T-helper 1 cell treated with Interleukin-12 subunit alpha and Interleukin-12 subunit beta and Interleukin-4 antibody, amounts not matched to agents 30 μg/mL and 1 μg/mL, for 36 hours (primary cell): ENCODE data around the gene RIN1.
"Not testable (repeated sequence)": the region's sequence is repeated elsewhere in the genome, so short reads cannot be mapped to it uniquely, and the experiment has no call there.

Experiments used
- H3K27ac Mint-ChIP-seq: one replicate; pipeline ENCODE4 v1.8.0; 2021; ENCODE audit warnings: mild to moderate bottlenecking, mixed read lengths
- H3K27me3 Mint-ChIP-seq: one replicate; pipeline ENCODE4 v1.8.0; 2021; ENCODE audit warnings: low read depth, mixed read lengths
- H3K36me3 Mint-ChIP-seq: one replicate; pipeline ENCODE4 v1.8.0; 2021; ENCODE audit warnings: low read depth, mixed read lengths
- H3K4me1 Mint-ChIP-seq: one replicate; pipeline ENCODE4 v1.8.0; 2021; ENCODE audit warnings: low read depth, mixed read lengths
- H3K4me3 Mint-ChIP-seq: one replicate; pipeline ENCODE4 v1.8.0; 2021; ENCODE audit warnings: mild to moderate bottlenecking, moderate library complexity, mixed read lengths
- H3K9me3 Mint-ChIP-seq: one replicate; pipeline ENCODE4 v1.8.0; 2021; ENCODE audit warnings: mixed read lengths

The RIN1 gene

DNA sequence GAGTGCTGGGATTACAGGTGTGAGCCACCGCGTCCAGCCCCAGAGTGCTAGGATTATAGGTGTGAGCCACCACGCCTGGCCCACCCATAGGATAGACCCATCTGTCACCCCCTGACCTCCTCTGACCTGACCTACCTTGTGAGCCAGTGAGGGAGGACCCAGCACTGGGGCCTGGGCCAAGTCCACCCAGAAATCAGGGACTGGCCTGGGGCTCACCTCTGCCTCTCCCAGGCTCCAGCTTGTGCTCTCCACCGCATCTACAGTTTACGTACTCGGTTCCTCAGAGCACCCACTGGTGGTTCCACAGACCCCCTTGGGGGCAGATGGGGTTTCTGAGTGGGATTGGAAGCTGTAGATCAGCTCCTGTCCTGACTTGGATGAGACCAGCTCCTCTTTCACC, 28.9 kb upstream of the RIN1 start:
- H3K4me1 Mint-ChIP-seq = peaks cover 4% of the 10 kb centered on the region
- H3K9me3 Mint-ChIP-seq = no peaks in the 10 kb centered on the region
- H3K27ac Mint-ChIP-seq = no peak overlapping the region
- H3K36me3 Mint-ChIP-seq = peaks cover 4% of the 10 kb centered on the region
- H3K4me3 Mint-ChIP-seq = no peak overlapping the region
- H3K27me3 Mint-ChIP-seq = no peaks in the 10 kb centered on the region

DNA sequence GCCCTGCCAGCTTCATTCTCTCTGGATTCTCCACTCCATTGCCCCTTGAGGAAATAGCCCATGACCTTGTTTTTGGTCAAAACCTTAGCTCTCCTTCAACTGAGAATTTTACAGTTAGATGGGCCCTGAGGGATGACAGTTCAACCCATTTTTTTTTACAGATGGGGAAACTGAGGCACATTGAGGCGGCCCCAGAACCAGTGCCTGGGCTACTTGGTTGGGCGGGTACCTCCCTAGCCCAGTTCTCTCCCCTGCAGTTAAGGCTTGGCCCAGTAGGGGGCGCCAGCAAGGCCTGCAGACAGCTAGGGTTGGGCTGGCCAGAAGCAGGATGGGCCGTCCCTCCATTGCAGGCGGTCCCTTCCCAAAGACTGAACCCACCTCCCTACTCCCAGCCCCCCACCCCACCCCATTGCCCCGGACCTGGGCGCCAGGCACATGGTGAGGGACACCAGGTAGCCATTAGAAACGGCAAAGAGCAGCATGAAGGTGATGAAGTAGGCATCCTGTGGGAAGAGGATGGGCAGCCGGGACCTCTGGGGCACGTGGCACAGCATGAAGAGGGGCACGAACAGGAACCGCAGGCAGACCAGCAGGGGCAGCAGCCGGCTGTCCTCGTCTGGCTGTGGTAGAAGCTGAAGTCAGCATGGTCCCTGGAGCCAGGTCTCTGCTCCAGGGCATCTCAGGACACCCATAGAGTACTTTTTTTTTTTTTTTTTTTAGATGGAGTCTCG, 27.7 kb upstream of the RIN1 start:
- H3K4me3 Mint-ChIP-seq = no peak overlapping the region
- no peak overlapping the region for H3K27ac Mint-ChIP-seq
- H3K4me1 Mint-ChIP-seq = no peaks in the 10 kb centered on the region
- no peaks in the 10 kb centered on the region for H3K27me3 Mint-ChIP-seq
- no peaks in the 10 kb centered on the region for H3K9me3 Mint-ChIP-seq
- peaks cover 3% of the 10 kb centered on the region for H3K36me3 Mint-ChIP-seq

DNA sequence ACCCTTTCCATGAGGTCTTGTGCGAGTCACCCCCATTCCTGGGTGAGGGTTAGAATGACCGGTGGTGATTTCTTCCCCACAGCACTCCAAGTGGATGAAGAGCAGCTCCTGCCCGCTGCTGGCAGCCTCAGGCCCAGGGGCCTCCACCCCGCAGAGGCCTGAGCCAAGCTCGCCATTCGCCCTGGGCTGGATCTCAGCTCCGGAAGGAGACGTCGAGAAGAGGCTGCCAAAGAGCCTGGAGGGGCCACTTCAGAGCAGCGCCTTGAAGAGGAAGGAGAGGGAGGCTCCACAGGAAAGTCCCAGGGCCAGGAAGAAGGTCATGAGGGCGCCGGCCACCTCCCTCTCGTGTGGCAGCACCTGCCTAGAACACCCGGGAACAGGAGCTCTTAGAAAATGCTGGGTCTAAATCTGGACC, 27.0 kb upstream of the RIN1 start:
- H3K9me3 Mint-ChIP-seq = no peaks in the 10 kb centered on the region
- no peaks in the 10 kb centered on the region for H3K4me1 Mint-ChIP-seq
- H3K4me3 Mint-ChIP-seq = no peak overlapping the region
- no peaks in the 10 kb centered on the region for H3K27me3 Mint-ChIP-seq
- no peak overlapping the region for H3K27ac Mint-ChIP-seq
- peaks cover 3% of the 10 kb centered on the region for H3K36me3 Mint-ChIP-seq

DNA sequence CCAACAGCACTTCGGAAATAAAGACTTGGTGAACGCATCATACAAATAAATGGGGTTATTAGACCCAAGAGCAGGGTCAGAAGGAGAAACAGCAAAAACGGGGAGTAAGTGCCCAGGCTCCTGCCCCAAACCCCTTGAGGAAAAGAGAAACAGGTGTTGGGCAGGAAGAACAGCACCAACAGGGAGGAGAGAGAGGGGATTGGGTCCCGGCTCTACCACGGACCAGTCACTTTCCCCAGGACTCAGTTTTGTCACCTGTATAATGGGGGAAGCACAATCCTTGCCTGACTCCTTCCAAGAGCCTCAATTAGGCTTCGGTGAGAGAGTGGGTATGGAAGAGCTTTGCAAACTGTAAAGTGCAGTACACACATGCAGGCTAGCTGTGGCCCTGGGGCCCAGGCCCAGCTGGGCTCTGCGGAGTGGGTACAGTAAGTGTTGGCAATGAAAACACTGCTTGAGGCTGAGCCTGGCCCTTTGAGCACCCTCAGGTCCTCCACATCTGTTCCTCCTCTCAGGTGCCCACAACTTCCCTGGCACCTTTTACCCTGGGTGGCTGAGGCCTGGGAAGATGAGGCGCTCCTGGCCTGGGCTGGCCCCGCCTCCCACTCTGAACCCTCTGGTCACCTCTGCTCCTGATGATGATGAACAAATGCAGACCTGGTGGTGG, 26.4 kb upstream of the RIN1 start:
- no peaks in the 10 kb centered on the region for H3K36me3 Mint-ChIP-seq
- no peak overlapping the region for H3K4me3 Mint-ChIP-seq

DNA sequence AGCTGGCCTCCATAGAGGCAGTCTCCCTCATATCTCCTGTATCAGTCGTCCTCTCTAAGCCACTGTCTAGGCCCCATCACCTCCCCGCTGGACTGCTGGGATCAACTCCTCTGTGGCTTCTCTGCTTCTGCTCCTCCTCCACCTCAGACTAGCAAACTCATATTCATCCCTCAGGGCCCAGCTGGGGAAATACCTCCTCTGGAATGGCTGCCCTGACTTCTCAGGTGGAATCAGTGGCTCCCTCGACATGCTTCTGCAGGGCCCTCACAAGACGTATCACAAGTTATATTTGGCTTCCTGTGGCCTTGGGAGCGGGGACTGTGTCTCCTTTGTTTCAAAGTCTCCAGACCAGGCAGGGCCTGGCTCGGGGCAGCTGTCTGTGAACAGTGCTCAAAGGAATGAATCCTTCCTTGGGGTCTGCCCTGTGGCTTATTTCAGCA, 25.3 kb upstream of the RIN1 start:
- Mint-ChIP-seq H3K36me3 (no peaks in the 10 kb centered on the region), H3K4me3 (no peak overlapping the region), H3K27ac (no peak overlapping the region), H3K4me1 (no peaks in the 10 kb centered on the region), H3K27me3 (no peaks in the 10 kb centered on the region), H3K9me3 (no peaks in the 10 kb centered on the region)

More for the DNA sequence above, 26.4 kb upstream of the RIN1 start:
- H3K4me1 Mint-ChIP-seq = no peaks in the 10 kb centered on the region
- no peaks in the 10 kb centered on the region for H3K27me3 Mint-ChIP-seq
- no peak overlapping the region for H3K27ac Mint-ChIP-seq
- no peaks in the 10 kb centered on the region for H3K9me3 Mint-ChIP-seq

DNA sequence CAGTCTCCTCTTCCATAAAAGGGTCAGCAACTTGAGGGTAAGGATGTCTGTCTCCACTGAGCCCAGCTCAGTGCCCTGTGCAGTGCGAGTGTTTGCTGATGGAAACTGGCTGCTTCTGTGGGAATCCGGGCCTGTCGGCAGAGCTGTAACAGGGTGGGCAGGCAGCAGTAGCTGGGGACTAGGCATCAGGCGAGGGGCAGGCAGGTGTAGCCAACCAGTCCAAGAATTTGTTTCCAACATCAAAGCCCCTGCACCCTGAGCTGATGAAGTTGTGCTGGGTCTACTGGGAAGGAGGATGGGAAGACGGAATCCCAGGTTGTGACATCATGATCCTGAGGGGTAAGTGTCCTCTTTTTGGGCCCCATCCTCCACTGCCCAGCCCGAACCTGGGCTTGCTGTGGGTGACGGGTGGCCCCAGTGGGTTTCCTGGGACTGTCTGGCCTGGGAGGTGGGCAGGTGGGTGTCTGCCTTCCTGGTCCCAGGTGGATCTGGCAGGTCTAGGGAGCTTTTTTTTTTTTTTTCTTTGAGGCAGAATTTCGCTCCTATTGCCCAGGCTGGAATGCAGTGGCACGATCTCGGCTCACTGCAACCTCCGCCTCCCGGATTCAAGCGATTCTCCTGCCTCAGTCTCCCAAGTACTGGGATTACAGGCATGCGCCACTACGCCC, 24.3 kb upstream of the RIN1 start:
- no peaks in the 10 kb centered on the region for H3K27me3 Mint-ChIP-seq
- no peak overlapping the region for H3K27ac Mint-ChIP-seq
- H3K4me1 Mint-ChIP-seq = no peaks in the 10 kb centered on the region
- H3K9me3 Mint-ChIP-seq = no peaks in the 10 kb centered on the region
- H3K4me3 Mint-ChIP-seq = no peak overlapping the region
- H3K36me3 Mint-ChIP-seq = no peaks in the 10 kb centered on the region

DNA sequence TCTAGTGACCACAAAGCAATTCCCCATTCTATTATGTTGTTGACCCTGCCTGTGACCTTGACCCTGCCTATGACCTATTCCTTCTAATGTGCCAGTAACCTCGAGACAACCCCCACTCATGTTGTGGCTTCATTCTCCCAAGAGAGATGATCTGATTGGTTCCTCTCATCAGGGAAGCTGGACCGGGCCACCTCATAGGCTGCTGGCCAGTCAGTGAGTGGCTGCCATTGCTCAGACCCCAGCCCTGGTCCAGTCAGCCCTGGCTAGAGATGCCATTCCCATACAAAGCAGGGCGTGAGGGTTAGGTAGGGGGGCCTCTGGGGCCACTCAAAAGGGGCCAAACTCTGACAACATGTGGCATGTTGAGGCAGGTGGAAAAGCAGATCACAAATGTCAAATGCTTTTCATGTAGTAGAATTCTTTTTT, 23.4 kb upstream of the RIN1 start:
- no peaks in the 10 kb centered on the region for H3K27me3 Mint-ChIP-seq
- no peaks in the 10 kb centered on the region for H3K4me1 Mint-ChIP-seq
- no peak overlapping the region for H3K27ac Mint-ChIP-seq
- H3K4me3 Mint-ChIP-seq = no peak overlapping the region
- no peaks in the 10 kb centered on the region for H3K9me3 Mint-ChIP-seq
- no peaks in the 10 kb centered on the region for H3K36me3 Mint-ChIP-seq

DNA sequence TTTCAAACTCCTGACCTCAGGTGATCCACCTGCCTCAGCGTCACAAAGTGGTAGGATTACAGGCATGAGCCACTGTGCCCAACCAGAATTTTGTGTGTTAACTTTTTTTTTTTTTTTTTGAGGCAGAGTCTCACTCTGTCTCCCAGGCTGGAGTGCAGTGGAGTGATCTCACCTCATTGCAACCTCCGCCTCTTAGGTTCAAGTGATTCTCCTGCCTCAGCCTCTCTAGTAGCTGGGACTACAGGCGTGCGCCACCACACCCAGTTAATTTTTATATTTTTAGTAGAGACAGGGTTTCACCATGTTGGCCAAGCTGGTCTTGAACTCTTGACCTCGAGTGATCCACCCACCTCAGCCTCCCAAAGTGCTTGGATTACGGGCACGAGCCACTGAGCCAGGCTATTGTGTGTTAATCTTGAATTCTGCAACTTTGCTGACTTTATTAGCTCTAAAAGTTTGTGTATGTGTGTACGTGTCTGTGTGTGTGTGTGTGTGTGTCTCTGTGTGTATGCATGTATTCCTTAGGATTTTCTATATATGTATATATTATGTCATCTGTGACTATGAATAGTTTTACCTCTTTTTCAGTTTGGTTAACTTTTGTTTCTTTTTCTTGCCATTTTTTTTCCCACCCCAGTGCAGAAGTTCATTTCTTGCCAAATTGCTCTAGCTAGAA, 14.5 kb upstream of the RIN1 start:
- H3K27me3 Mint-ChIP-seq, H3K36me3 Mint-ChIP-seq, H3K4me3 Mint-ChIP-seq, H3K27ac Mint-ChIP-seq, H3K9me3 Mint-ChIP-seq: not testable (repeated sequence)
- H3K4me1 Mint-ChIP-seq = peaks cover 10% of the 10 kb centered on the region

DNA sequence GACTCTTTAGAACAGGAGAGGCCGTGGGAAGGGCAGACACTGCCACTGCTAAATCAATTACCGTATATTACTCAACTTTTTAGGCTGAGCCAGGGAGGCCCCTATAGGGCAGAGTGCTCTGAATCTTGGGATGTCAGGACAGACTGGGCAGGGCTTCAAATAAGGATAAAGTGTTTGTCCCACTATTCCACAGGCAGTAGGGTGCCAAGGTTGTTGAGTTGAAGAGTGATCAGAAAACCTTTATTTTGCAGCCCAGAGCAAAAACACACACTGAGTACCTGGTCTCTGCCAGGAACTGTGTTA, 12.8 kb upstream of the RIN1 start:
- no peak overlapping the region for H3K4me3 Mint-ChIP-seq
- H3K4me1 Mint-ChIP-seq = peaks cover 20% of the 10 kb centered on the region
- no peaks in the 10 kb centered on the region for H3K9me3 Mint-ChIP-seq
- H3K36me3 Mint-ChIP-seq = peaks cover 5% of the 10 kb centered on the region
- no peak overlapping the region for H3K27ac Mint-ChIP-seq
- peaks cover 4% of the 10 kb centered on the region for H3K27me3 Mint-ChIP-seq

DNA sequence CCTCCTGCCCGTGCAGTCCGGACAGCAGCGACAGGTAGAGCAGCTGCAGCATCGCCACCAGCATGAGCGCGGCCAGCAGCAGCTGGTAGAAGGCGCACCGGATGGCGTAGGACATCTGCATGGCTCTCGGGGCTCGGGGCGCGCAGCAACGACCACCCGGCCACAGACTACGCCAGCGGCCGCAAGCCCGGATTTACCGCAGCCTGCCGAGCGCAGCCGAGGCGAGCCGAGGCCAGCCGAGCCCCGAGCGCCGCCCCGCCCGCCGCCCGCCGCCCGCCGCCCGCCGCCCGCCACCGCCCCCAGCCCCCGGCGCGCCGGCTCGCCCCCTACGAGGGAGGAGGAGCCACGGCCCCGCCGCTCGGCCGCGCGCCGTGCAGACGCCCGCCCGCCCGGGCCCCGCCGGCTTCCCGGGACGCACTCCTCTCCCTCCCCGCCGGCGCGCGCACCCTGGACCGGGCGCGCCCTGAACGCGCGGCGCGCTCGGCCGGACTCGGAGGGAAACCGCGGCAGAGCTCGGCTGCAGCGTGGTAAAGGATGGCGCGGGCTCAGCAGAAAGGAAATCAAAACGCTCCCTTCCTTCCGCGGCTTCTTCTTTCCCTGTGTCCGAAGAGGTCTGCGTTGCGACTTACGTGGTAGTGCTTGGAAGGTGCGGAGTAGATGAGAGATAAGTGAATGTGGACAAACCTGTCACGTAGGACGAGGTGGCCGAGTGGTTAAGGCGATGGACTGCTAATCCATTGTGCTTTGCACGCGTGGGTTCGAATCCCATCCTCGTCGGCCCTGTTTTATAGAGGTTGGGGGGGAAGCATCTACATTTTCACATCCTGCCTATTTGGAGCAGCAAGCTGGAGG, 11.4 kb upstream of the RIN1 start, which contains the start of gene B4GAT1:
B4GAT1 (minus strand) TSS at position 205 of the 852 bp plus-strand sequence; CDS start at position 121, 84 bp downstream.
- Mint-ChIP-seq H3K4me1 (peaks cover 29% of the 10 kb centered on the region), H3K4me3 (peak within 1 kb of the TSS; percentile 95), H3K36me3 (peaks cover 5% of the 10 kb centered on the region), H3K9me3 (no peaks in the 10 kb centered on the region), H3K27ac (peak within 1 kb of the TSS; percentile 98), H3K27me3 (peaks cover 4% of the 10 kb centered on the region)

DNA sequence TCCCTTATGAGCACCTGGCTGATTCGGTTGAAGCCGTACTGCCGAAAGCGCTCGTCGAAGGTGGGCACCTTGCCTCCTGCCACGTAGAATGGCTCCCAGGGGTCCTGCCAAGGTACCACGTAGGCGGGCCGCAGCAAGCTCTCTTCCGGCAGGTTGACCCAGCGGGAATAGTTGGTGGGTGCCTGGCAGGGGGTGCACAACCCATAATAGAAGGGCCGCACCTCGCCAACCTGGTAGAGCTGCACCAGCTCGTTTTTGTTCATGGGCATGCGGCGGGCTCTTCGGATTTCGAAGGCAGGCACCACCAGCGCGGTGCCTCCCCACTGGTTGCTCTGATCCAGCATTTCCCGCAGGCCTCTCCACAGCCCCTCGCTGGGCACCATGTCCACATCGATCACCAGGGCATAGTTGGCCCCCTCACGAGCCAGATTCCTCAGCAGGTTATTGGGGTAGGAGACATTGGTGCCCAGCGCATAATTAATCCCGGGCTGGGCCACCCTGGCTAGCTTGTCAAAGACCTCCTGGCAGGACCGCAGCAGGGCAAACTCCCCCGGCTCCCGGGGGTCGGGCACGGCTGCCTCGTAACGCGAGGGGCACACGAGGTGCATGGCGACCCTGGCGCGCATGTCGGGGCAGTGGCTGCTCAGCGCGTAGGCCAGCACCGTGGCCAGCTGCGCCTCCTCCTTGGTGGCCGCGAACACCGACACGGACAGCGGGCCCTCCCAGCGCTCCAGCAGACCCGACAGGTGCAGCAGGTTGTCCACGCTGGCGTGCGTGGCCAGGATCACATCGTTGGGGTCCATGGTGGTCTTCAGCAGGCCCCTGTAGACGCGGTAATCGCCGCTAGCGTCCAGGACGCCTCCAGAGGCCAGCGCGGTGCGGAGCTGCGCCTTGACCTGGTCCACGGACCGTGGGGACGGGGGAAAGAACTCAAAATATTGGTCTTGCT, 10.5 kb upstream of the RIN1 start:
- H3K27ac Mint-ChIP-seq = peak overlapping the region; percentile 92
- peaks cover 4% of the 10 kb centered on the region for H3K27me3 Mint-ChIP-seq
- peaks cover 8% of the 10 kb centered on the region for H3K36me3 Mint-ChIP-seq
- H3K4me1 Mint-ChIP-seq = peaks cover 29% of the 10 kb centered on the region
- H3K9me3 Mint-ChIP-seq = no peaks in the 10 kb centered on the region
- H3K4me3 Mint-ChIP-seq = peak overlapping the region; percentile 95

DNA sequence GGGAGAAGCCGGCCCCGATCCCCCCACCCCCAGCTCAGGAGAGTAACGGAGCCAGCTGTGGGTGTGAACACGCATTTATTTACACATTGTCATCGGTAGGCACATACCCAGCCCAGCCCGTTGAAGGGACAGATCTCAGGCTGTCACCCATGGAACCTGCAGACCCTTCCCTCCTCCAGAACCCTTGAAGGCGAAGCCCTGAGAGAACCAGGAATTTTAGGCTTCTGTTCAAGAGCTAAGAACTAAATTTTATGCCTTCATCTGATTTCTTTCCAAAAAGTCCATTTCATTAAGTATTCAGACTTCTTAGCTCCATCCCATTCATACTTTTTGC, 9.0 kb upstream of the RIN1 start:
- peaks cover 15% of the 10 kb centered on the region for H3K36me3 Mint-ChIP-seq
- peaks cover 4% of the 10 kb centered on the region for H3K27me3 Mint-ChIP-seq
- H3K4me1 Mint-ChIP-seq = peaks cover 29% of the 10 kb centered on the region
- peak overlapping the region; percentile 95 for H3K4me3 Mint-ChIP-seq
- peak overlapping the region; percentile 92 for H3K27ac Mint-ChIP-seq
- no peaks in the 10 kb centered on the region for H3K9me3 Mint-ChIP-seq
